ENCODE results near the gene ARV1.

The ARV1 gene

GRCh38 chr1:230978491-230979388, at the start of gene ARV1, which contains the start of gene TTC13:
TSS of gene ARV1 (plus strand) at chr1:230979094. CDS start at chr1:230979106, 12 bp downstream.
TSS of gene TTC13 (minus strand) at chr1:230978861. CDS start at chr1:230978830, 31 bp downstream.
- peak; percentile 99 for DNase-seq (ENCODE audit: low spot score)

- no peak for DNase-seq (ENCODE audit: low spot score)
These were observed 47.9 kb upstream of the ARV1 start for GRCh38 chr1:230930986-230931385.

GRCh38 chr1:230935852-230936251, 43.0 kb upstream of the ARV1 start:
- DNase-seq (ENCODE audit: low spot score) = no peak

GRCh38 chr1:230936475-230936874, 42.4 kb upstream of the ARV1 start:
- no peak for DNase-seq (ENCODE audit: low spot score)

GRCh38 chr1:230937371-230937770, 41.5 kb upstream of the ARV1 start:
- DNase-seq (ENCODE audit: low spot score) = no peak

GRCh38 chr1:230938924-230939368, 39.9 kb upstream of the ARV1 start:
- no peak for DNase-seq (ENCODE audit: low spot score)

- DNase-seq (ENCODE audit: low spot score) = no peak
These were observed 38.9 kb upstream of the ARV1 start for GRCh38 chr1:230939806-230940489.

GRCh38 chr1:230940848-230941247, 38.0 kb upstream of the ARV1 start:
- no peak for DNase-seq (ENCODE audit: low spot score)

GRCh38 chr1:230943048-230943593, 35.8 kb upstream of the ARV1 start:
- DNase-seq (ENCODE audit: low spot score) = no peak

GRCh38 chr1:230948301-230948700, 30.6 kb upstream of the ARV1 start:
- no peak for DNase-seq (ENCODE audit: low spot score)

- no peak for DNase-seq (ENCODE audit: low spot score)
These were observed 30.0 kb upstream of the ARV1 start for GRCh38 chr1:230948903-230949302.

GRCh38 chr1:230950404-230950803, 28.5 kb upstream of the ARV1 start:
- DNase-seq (ENCODE audit: low spot score) = no peak

GRCh38 chr1:230957580-230957989, 21.3 kb upstream of the ARV1 start:
- DNase-seq (ENCODE audit: low spot score) = peak; percentile 49

GRCh38 chr1:230958370-230958769, 20.5 kb upstream of the ARV1 start:
- peak; percentile 53 for DNase-seq (ENCODE audit: low spot score)

GRCh38 chr1:230964896-230965295, 14.0 kb upstream of the ARV1 start:
- DNase-seq (ENCODE audit: low spot score) = no peak

GRCh38 chr1:230965535-230965934, 13.4 kb upstream of the ARV1 start:
- DNase-seq (ENCODE audit: low spot score) = no peak

GRCh38 chr1:230966358-230966873, 12.5 kb upstream of the ARV1 start:
- no peak for DNase-seq (ENCODE audit: low spot score)

- no peak for DNase-seq (ENCODE audit: low spot score)
These were observed 8.5 kb upstream of the ARV1 start for GRCh38 chr1:230970432-230970831.

- DNase-seq (ENCODE audit: low spot score) = no peak
These were observed 7.1 kb upstream of the ARV1 start for GRCh38 chr1:230971771-230972170.

- no peak for DNase-seq (ENCODE audit: low spot score)
These were observed 6.0 kb upstream of the ARV1 start for GRCh38 chr1:230972855-230973271.

- no peak for DNase-seq (ENCODE audit: low spot score)
These were observed 3.3 kb upstream of the ARV1 start for GRCh38 chr1:230975636-230976035.

GRCh38 chr1:230976360-230976759, 2.5 kb upstream of the ARV1 start:
- DNase-seq (ENCODE audit: low spot score) = no peak

Measured in germinal center (tissue), 1 donor.